GM12878 (cell line): Measurements from ENCODE around the gene PRR5L. TPM values are rescaled to one million over a fixed set of nuclear protein-coding genes. Genes with fewer than 3 reads are reported as not detected.

ENCODE experiments used
- ATAC-seq: fragments of 200-7000 bp; cut with Tn5 transposase; 3 replicates; pipeline ENCODE4 v1.9.1; 2020; ENCODE audit warnings: mild to moderate bottlenecking, moderate library complexity
- BruUV-seq: library from RNA; stranded (reverse); fragments of 400-500 nt; replicated peaks from 2 replicates; lab custom pipeline; 2021; lab: Mats Ljungman, UMichigan
- CTCF ChIA-PET: fragments of 300-600 bp; sonication (Branson Sonifier 250); formaldehyde crosslinking; extraction: SDS; loops from one replicate; lab custom pipeline; 2021; ENCODE audit warnings: inconsistent platforms; lab: Yijun Ruan, JAX
- POLR2A ChIA-PET: fragments of 350-600 bp; formaldehyde crosslinking; extraction: SDS; loops from one replicate; lab custom pipeline; 2021; ENCODE audit warnings: inconsistent platforms; lab: Charles Lee
- RAD21 ChIA-PET: fragments of 300-600 bp; sonication (Branson Sonifier 250); formaldehyde crosslinking; loops from one replicate; lab custom pipeline; 2023; ENCODE audit warnings: antibody characterized with exemption; ENCODE audit not compliant: unreplicated experiment; lab: Charles Lee
- SMC1A ChIA-PET: fragments of 300-600 bp; sonication (Branson Sonifier 250); formaldehyde crosslinking; loops from one replicate; lab custom pipeline; 2023; ENCODE audit not compliant: unreplicated experiment, uncharacterized antibody; lab: Charles Lee
- DNase-seq: peaks from one replicate; pipeline ENCODE4 v3.0.0-alpha.2; 2011; ENCODE audit warnings: low read depth, low spot score
- FAIRE-seq: peaks from 3 replicates; lab custom pipeline; 2011; peaks lifted over from hg19 to GRCh38; lab: Jason Lieb, UNC
- H2AFZ ChIP-seq: 2 replicates; pipeline ENCODE4 v1.6.0; 2011; ENCODE audit warnings: low read depth, low read length, control low read depth; ENCODE audit not compliant: control insufficient read depth
- H3K27ac ChIP-seq: 2 replicates; pipeline ENCODE4 v1.5.1; 2011; ENCODE audit warnings: control low read depth; ENCODE audit not compliant: control insufficient read depth, insufficient read depth
- H3K27me3 ChIP-seq, 2 experiments: replicated peaks in 1 of 2; 2 replicates each; pipeline versions ENCODE4 v1.6.0 to v1.6.1; 2011; ENCODE audit warnings: low read length in 1 of 2; ENCODE audit not compliant: control insufficient read depth in 2 of 2, insufficient read depth in 2 of 2
- H3K36me3 ChIP-seq, 2 experiments: 2 replicates each; pipeline ENCODE4 v1.5.1; 2011; ENCODE audit warnings: low read length in 1 of 2; ENCODE audit not compliant: control insufficient read depth in 2 of 2, insufficient read depth in 2 of 2
- H3K4me1 ChIP-seq: 2 replicates; pipeline ENCODE4 v1.6.1; 2011; ENCODE audit warnings: mild to moderate bottlenecking, low read length, moderate library complexity, mixed read lengths; ENCODE audit not compliant: control insufficient read depth, insufficient read depth
- H3K4me2 ChIP-seq: 2 replicates; pipeline ENCODE4 v1.6.0; 2011; ENCODE audit warnings: control low read depth; ENCODE audit not compliant: control insufficient read depth, insufficient read depth
- H3K4me3 ChIP-seq: fragments of 200-600 bp; sonication (generic); 2 replicates; pipeline ENCODE4 v1.5.1; 2016
- H3K79me2 ChIP-seq: 2 replicates; pipeline ENCODE4 v1.6.0; 2011; ENCODE audit warnings: low read length; ENCODE audit not compliant: control insufficient read depth, insufficient read depth
- H3K9ac ChIP-seq: 2 replicates; pipeline ENCODE4 v1.8.0; 2011; ENCODE audit warnings: low read length, control low read depth, mixed read lengths; ENCODE audit not compliant: control insufficient read depth, insufficient read depth
- H3K9me3 ChIP-seq: replicated peaks from 3 replicates; pipeline ENCODE4 v1.5.1; 2011; ENCODE audit warnings: mild to moderate bottlenecking, low read length; ENCODE audit not compliant: control insufficient read depth, insufficient read depth
- H4K20me1 ChIP-seq: 2 replicates; pipeline ENCODE4 v1.6.0; 2011; ENCODE audit not compliant: control insufficient read depth, insufficient read depth
- IKZF1 ChIP-seq: fragments of 450-650 bp; conservative IDR thresholded peaks from 2 replicates; pipeline ENCODE4 v1.6.1; 2017; ENCODE audit warnings: antibody characterized with exemption, mild to moderate bottlenecking
- MYC ChIP-seq: IDR thresholded peaks from 2 replicates; pipeline ENCODE4 v1.6.1; 2011; ENCODE audit warnings: mild to moderate bottlenecking, low read length, moderate library complexity, inconsistent platforms; ENCODE audit not compliant: insufficient read depth, insufficient replicate concordance, insufficient read length, severe bottlenecking
- NR2C1 ChIP-seq: fragments of 450-650 bp; IDR thresholded peaks from 2 replicates; pipeline ENCODE4 v1.6.1; 2017; ENCODE audit warnings: antibody characterized with exemption, mild to moderate bottlenecking, moderate library complexity
- NR2F1 ChIP-seq: fragments of 450-650 bp; conservative IDR thresholded peaks from 2 replicates; pipeline ENCODE4 v1.6.1; 2017; ENCODE audit warnings: mild to moderate bottlenecking
- RCOR1 ChIP-seq: conservative IDR thresholded peaks from 2 replicates; pipeline ENCODE4 v1.6.1; 2012; ENCODE audit warnings: low read depth, low read length, improper control_type of control experiment
- RELA ChIP-seq: fragments of 450-650 bp; IDR thresholded peaks from 2 replicates; pipeline ENCODE4 v1.8.0; 2014; ENCODE audit warnings: borderline replicate concordance; ENCODE audit not compliant: partially characterized antibody
- SP1 ChIP-seq: IDR thresholded peaks from one replicate; pipeline ENCODE4 v1.6.1; 2011; ENCODE audit warnings: low read depth, low read length
- YY1 ChIP-seq: IDR thresholded peaks from 2 replicates; pipeline ENCODE4 v1.6.1; 2011; ENCODE audit warnings: low read depth, mild to moderate bottlenecking, low read length
- WGBS: methylation state at CpG from one replicate; pipeline ENCODE4 v1.1.6; 2016; ENCODE audit warnings: low lambda C conversion rate; ENCODE audit not compliant: insufficient replicate concordance, insufficient coverage; ENCODE audit errors: missing lambda C conversion rate; 5-methylcytosine and 5-hydroxymethylcytosine counted together
- in situ Hi-C: fragments of 300-500 bp; cut with MboI; formaldehyde crosslinking; loops from 9 replicates; pipeline ENCODE4 v1.14.3; 2018; ENCODE audit warnings: mixed read lengths
- intact Hi-C: fragments of 100-400 bp; cut with micrococcal nuclease; formaldehyde crosslinking; loops from one replicate; pipeline ENCODE4 v1.14.2; 2022; ENCODE audit not compliant: unreplicated experiment
- polyA plus RNA-seq, 11 experiments: library from polyadenylated mRNA; depleted of rRNA in 4 of 11; unstranded in 6 of 11; stranded (reverse) in 5 of 11; fragments of >200 nt; fragmentation: Nextera tagmentation in 4 of 11; fragmentation: Illumina TruSeq in 1 of 11; extraction: Ambion mirVana in 4 of 11; extraction: Trizol in 1 of 11; gene quantifications; 1 replicate in 1 of 11; 2 replicates in 10 of 11; pipeline versions ENCODE4 v1.2.1 to v1.2.3, GENCODE V29; 2011 to 2016; ENCODE audit warnings: inconsistent platforms in 2 of 11, missing spikeins in 2 of 11, low read depth in 1 of 11
- total RNA-seq, 4 experiments: library from RNA; depleted of rRNA in 3 of 4; stranded (reverse); fragments of >200 nt in 3 of 4; fragmentation: Illumina TruSeq in 1 of 4; extraction: Trizol in 1 of 4; gene quantifications; 2 replicates each; pipeline versions ENCODE4 v1.2.1 to v1.2.3, GENCODE V29; 2013 to 2021

The PRR5L gene
- total and polyA plus RNA-seq, 10 of the 15 experiments (the other 5 are each of a cell fraction or from before 2014, with no cell fraction given) = 0.11 to 4.2 (median 0.67) TPM; not detected in 1

GRCh38 chr11:36390963-36391471, 94.9 kb downstream of the PRR5L start:
- no peak for DNase-seq
- TF ChIP-seq RELA (no peak), IKZF1 (peak; percentile 27; the same call in 1 of the 2 replicates), RCOR1 (no peak), NR2F1 (no peak)
- Histone ChIP-seq H3K4me2 (no peak overlapping the region; the same call in 1 of the 2 replicates), H3K27me3 (no peaks in the 10 kb centered on the region), H4K20me1 (no peaks in the 10 kb centered on the region), H3K36me3 (no peaks in the 10 kb centered on the region), H3K9ac (no peak overlapping the region), H3K79me2 (no peaks in the 10 kb centered on the region), H3K4me3 (no peak overlapping the region), H2AFZ (no peak overlapping the region), H3K4me1 (peaks cover 4% of the 10 kb centered on the region; the same call in 1 of the 2 replicates), H3K9me3 (no peaks in the 10 kb centered on the region), H3K27ac (no peak overlapping the region)
- intact Hi-C loops (no loop called here), in situ Hi-C loops (no loop called here)
- ATAC-seq = peak; percentile 56
- RAD21 ChIA-PET = no interaction called here
- BruUV-seq = no TSS peak
- FAIRE-seq = no peak
- 35% methylated on average over 4 of the region's 4 CpGs for WGBS
- POLR2A ChIA-PET = interaction anchor here (1.2 kb wide), 1 partner anchor 16 kb away, joined by 3 read pairs; no protein-coding TSS in a partner anchor
- SMC1A ChIA-PET = interaction anchor here (1.5 kb wide), 1 partner anchor 10 kb away, joined by 3 read pairs; no protein-coding TSS in a partner anchor
- CTCF ChIA-PET = no interaction called here

GRCh38 chr11:36392196-36392595, 96.1 kb downstream of the PRR5L start:
- Histone ChIP-seq H3K27me3 (no peaks in the 10 kb centered on the region), H2AFZ (no peak overlapping the region), H3K36me3 (no peaks in the 10 kb centered on the region), H3K9me3 (no peaks in the 10 kb centered on the region), H3K4me2 (no peak overlapping the region), H3K4me1 (peaks cover 4% of the 10 kb centered on the region; the same call in 1 of the 2 replicates), H3K27ac (no peak overlapping the region)
- ChIA-PET RAD21 (no interaction called here), SMC1A (no interaction called here), CTCF (no interaction called here)
- no peak for DNase-seq
- no peak for ATAC-seq
- intact Hi-C loops = no loop called here
- 24% methylated on average over 2 of the region's 2 CpGs for WGBS
- no peak for FAIRE-seq
- no peak for TF ChIP-seq MYC
- no peak for TF ChIP-seq SP1
- TF ChIP-seq YY1 = no peak
- TF ChIP-seq NR2C1 = no peak
- TF ChIP-seq, all 136 proteins: peak for 0
- no peaks in the 10 kb centered on the region for H3K79me2 ChIP-seq
- H3K4me3 ChIP-seq = no peak overlapping the region
- H3K9ac ChIP-seq = no peak overlapping the region
- no TSS peak for BruUV-seq
- POLR2A ChIA-PET = interaction anchor here (1.2 kb wide), 1 partner anchor 15 kb away, joined by 3 read pairs; no protein-coding TSS in a partner anchor
- H4K20me1 ChIP-seq = no peaks in the 10 kb centered on the region
- in situ Hi-C loops = no loop called here
